Measurements from ENCODE around the gene SLC7A5.
"Not testable (repeated sequence)": the region's sequence is repeated elsewhere in the genome, so short reads cannot be mapped to it uniquely, and the experiment has no call there.

SLC7A5 gene

DNA sequence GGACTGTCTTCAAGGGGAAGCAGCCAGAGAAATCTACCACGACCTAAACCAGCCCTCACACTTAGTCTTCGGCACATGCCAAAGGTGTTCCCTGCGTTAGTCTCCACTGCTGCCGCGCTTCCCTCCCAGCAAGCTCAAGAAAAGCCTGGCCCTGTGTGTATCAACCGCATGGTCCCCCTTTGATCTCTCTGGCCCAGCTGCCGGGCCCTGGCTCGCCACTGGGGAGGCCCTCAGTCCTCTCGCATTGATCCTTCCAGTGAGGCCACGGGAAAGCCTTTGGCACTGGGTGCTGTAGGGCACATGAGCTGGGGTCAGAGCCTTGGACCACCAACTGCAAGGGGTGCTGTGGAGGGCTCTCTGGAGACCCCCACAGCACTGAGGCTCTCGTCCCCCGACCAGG, 74.0 kb downstream of the SLC7A5 start:
- no peak overlapping the region for H3K27ac Mint-ChIP-seq
- H3K4me3 Mint-ChIP-seq, result no peak overlapping the region
- no peaks in the 10 kb centered on the region for H3K9me3 Mint-ChIP-seq
- H3K4me1 Mint-ChIP-seq, result no peaks in the 10 kb centered on the region
- H3K36me3 Mint-ChIP-seq, result no peaks in the 10 kb centered on the region
- DNase-seq (ENCODE audit: low spot score in 2 of 2), result no peak
- peak; percentile 13 for ATAC-seq

DNA sequence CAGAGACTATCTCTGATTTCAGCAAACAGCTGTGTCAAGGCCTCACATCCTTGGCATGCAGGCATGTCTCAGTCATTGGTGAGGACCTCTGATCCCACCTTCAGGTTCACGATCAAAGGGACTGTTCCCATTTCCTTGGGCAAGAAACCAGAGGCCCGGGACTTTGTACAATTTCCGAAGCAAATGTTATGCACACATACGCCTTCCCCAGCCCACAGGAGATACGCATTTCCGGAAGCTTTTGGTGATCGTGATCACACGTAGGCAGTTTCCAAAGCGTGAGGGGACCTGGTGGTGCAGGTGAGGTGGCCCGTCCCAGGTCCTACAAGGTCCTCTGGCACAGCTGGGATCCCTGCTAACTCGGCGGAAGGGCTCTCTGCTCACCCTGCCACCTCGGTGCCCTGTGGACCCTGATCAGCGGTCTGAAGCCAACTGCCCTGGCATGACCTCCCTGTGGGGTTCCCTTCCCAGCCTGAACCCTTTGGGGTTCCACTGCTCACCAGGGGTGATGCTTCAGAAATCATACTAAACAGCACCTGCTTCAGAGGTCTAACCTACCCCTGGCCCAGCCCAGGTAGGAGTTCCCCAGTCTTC, 74.7 kb downstream of the SLC7A5 start:
- Mint-ChIP-seq H3K4me3 (no peak overlapping the region), H3K9me3 (no peaks in the 10 kb centered on the region), H3K36me3 (no peaks in the 10 kb centered on the region), H3K4me1 (no peaks in the 10 kb centered on the region), H3K27ac (no peak overlapping the region)
- DNase-seq (ENCODE audit: low spot score in 2 of 2), result no peak
- no peak for ATAC-seq

DNA sequence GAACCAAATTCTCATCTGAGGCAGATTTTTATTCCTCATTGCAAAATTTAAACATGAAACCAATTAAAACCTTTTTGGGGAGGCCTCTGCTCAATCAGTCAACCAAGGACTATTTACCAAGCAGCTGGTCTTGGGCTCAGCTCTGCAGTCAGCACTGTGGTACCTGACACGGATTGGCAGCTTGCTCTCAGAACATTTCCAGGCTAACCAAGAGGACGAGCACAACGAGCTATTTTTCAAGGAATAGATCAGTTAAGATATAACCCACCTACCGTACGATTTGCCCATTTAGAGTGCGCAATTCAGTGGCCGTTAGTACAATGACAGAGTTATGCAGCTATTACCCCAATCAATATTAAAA, 77.1 kb downstream of the SLC7A5 start:
- no peak for DNase-seq (ENCODE audit: low spot score in 2 of 2)
- H3K9me3 Mint-ChIP-seq, result no peaks in the 10 kb centered on the region
- no peak overlapping the region for H3K27ac Mint-ChIP-seq
- H3K4me3 Mint-ChIP-seq, result no peak overlapping the region
- H3K4me1 Mint-ChIP-seq, result no peaks in the 10 kb centered on the region
- H3K36me3 Mint-ChIP-seq, result no peaks in the 10 kb centered on the region
- ATAC-seq, result no peak

DNA sequence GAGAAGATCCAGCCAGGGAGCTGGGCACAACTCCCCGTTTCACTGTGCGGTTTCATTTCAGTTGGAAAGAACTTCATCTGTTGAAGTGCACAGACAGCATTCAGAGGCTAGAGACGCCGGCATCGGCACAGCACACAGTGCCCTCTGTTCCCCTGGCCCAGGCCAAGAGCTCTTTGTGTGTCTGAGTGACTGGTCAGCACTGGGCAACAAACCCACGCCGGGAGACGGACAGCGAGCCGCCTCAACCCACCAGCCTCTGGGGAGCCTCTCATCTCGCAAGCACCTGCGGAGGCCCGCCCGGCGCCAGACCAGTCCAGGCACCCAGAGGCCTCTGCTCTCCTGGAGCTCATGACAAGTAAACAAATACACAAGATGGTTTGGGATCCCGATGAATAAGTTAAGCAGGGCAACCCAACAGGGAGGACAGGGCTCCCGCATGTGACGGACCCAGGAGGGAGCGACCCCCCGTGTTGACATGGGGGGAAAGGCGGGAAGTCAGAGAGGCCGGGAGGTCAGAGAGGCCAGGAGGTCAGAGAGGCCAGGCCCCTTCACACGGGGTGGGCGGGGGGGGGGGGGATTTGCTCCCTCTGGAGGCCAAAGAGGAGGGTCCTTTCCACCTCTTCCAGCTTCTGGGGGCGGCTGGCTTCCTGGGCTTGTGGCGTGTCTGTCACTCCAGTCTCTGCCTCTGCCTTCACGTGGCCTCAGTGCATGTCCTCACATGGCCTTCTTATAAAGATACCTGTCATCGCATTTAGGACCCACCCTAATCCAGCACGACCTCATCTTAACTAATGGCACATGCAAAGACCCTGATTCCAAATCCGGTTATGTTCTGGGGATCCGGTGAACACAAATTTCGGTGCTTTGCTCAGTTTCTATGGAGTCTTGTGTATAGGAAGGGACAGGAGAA, 77.8 kb downstream of the SLC7A5 start:
- Mint-ChIP-seq H3K4me1 (no peaks in the 10 kb centered on the region), H3K27ac (no peak overlapping the region), H3K36me3 (no peaks in the 10 kb centered on the region), H3K4me3 (no peak overlapping the region), H3K9me3 (no peaks in the 10 kb centered on the region)
- ATAC-seq, result no peak
- DNase-seq (ENCODE audit: low spot score in 2 of 2), result no peak

DNA sequence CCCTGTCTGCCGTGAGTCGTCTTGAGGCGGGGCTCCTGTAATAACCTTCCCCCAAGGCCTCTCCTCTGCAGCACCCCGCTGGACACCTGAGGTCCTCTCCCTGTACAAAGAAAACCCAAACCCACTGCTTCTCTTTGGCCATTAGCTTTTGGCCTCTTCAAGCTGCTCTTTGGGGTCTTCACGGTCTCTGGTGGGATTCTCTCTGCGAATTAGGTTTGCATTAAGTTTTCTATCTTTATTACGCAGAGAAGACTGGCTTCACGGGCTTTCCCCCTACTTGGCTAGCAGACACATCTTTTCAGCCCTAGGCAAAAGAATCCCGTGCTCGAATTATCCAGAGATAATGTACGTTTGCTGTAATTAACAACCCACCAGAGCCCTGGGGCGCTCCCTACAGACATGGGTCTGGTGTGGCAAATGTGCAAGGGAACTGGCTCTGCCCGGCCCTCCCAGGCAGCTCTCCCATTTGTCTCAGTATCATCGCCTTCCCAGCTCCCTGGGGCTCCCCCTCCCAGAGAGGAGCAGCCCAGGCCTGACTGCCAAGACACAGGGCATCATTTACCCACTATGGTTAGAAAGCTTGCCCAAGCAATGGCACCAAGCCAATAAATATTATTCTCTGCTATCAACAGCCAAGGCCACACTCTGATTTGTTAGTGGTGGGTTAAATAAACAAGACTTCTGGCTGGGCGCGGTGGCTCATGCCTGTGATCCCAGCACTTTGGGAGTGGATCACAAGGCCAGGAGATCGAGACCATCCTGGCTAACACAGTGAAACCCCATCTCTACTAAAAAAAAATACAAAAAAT, 78.8 kb downstream of the SLC7A5 start:
- no peaks in the 10 kb centered on the region for H3K9me3 Mint-ChIP-seq
- H3K4me3 Mint-ChIP-seq, result no peak overlapping the region
- no peaks in the 10 kb centered on the region for H3K4me1 Mint-ChIP-seq
- no peaks in the 10 kb centered on the region for H3K36me3 Mint-ChIP-seq
- H3K27ac Mint-ChIP-seq, result no peak overlapping the region
- ATAC-seq, result no peak
- DNase-seq (ENCODE audit: low spot score in 2 of 2), result no peak

DNA sequence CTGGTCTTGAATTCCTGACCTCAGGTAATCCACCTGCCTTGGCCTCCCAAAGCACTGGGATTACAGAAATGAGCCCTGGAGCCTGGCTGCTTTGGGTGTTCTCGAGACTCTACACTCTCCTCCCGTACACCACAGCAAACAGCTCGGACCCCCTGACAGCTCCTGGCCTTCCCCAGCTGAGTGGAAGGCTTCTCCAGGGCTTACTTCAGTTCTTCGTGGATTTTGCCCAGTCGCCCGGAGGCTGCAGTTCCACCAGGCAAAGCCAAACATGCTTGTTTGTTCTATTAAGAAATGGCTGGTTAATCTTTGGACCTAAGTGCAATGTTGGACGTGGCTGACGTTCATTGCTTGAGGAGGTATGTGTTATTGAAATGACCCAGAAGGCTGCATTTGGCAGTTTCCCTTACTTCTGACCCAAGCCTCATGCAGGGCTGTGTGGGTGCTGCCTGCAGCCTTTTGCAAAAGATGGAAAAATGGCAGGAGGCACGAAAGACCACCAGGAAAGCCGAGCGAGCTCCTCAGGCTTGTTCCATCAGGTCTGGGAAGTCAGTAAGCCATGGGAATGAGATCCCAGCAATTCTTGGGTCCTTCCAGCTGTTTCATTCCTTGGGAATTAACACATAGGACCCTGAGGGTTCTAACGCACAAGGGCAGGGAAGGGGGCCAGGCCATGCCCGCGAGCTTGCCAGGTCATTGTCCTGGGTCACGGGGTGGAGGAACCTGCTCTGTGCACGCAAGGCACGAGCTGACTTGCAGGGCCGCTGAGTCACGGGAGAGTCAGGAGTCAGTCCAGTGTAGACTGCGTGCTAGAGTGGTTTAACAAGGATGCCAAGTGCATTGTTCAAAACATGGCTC, 79.6 kb downstream of the SLC7A5 start:
- DNase-seq (ENCODE audit: low spot score in 2 of 2) (no peak), ATAC-seq (no peak)
- Mint-ChIP-seq H3K4me3 (no peak overlapping the region), H3K36me3 (no peaks in the 10 kb centered on the region), H3K27ac (no peak overlapping the region), H3K4me1 (no peaks in the 10 kb centered on the region), H3K9me3 (no peaks in the 10 kb centered on the region)

DNA sequence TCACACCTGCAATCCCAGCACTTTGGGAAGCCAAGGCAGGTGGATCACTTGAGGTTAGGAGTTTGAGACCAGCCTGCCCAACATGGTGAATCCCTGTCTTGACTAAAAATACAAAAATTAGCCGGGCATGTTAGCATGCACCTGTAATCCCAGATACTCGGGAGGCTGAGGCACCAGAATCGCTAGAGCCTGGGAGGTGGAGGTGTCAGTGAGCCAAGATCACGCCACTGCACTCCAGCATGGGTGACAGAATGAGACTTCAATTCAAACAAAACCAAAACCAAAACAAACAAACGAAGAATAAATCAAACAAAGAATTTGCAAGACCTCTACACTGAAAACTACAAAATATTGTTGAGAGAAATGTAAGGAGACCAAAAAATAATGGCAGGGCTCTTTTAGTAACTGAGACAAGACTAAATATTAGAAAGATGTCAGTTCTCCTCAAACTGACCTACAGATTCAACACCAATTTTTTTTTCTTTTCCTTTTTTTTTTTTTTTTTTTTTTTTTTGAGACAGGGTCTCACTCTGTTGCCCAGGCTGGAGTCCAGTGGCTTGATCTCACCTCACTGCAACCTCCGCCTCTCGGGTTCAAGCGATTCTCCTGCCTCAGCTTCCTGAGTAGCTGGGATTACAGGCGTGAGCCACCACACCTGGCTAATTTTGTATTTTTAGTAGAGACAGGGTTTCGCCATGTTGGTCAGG, 80.4 kb downstream of the SLC7A5 start:
- H3K36me3 Mint-ChIP-seq; H3K4me3 Mint-ChIP-seq; H3K4me1 Mint-ChIP-seq; H3K9me3 Mint-ChIP-seq; ATAC-seq; DNase-seq (ENCODE audit: low spot score in 2 of 2); H3K27ac Mint-ChIP-seq: not testable (repeated sequence)

DNA sequence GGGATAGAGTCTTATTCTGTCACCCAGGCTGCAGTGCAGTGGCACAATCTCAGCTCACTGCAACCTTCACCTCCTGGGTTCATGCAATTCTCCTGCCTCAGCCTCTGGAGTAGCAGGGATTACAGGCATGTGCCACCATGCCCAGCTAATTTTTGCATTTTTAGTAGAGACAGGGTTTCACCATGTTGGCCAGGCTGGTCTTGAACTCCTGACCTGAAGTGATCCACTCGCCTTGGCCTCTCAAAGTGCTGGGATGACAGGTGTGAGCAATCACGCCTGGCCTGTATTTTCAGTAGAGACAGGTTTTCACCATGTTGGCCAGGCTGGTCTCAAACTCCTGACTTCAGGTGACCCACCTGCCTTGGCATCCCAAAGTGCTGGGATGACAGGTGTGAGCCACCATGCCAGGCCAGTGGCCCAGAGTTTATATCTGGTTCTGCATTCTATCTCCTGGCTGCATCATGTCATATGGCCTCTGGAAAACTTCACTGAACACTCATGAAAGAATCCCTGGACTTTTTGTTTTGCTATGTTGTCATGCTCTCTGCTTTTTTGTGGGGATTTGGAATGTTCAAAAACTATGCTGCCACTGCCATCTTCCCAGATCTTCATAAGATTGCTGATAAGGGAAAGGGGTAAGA, 81.7 kb downstream of the SLC7A5 start:
- ATAC-seq; H3K36me3 Mint-ChIP-seq; H3K4me1 Mint-ChIP-seq; H3K9me3 Mint-ChIP-seq; H3K27ac Mint-ChIP-seq; DNase-seq (ENCODE audit: low spot score in 2 of 2); H3K4me3 Mint-ChIP-seq: not testable (repeated sequence)

DNA sequence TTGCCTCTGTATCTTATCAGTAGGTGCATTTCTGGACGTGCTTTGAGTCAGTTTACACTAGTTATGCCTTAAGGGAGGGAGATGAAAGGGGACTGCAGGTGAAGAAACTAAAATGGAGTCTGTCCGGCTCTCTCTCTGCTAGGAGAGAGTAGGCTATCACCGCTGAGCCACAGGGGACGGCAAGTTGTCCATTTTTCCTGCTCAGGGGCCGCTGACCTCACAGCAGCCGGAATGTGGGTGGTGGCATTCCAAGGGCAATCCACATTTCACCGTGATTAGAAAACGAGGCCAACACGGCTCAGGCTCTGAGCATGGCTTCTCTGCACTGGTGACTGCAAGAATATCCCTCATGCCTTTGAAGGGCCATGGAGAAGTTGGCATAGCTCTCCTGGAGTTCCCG, 84.5 kb downstream of the SLC7A5 start:
- Mint-ChIP-seq H3K4me1 (peaks cover 17% of the 10 kb centered on the region), H3K9me3 (no peaks in the 10 kb centered on the region), H3K27ac (peak overlapping the region; percentile 29), H3K4me3 (no peak overlapping the region), H3K36me3 (peaks cover 7% of the 10 kb centered on the region)
- no peak for ATAC-seq
- no peak for DNase-seq (ENCODE audit: low spot score in 2 of 2)

DNA sequence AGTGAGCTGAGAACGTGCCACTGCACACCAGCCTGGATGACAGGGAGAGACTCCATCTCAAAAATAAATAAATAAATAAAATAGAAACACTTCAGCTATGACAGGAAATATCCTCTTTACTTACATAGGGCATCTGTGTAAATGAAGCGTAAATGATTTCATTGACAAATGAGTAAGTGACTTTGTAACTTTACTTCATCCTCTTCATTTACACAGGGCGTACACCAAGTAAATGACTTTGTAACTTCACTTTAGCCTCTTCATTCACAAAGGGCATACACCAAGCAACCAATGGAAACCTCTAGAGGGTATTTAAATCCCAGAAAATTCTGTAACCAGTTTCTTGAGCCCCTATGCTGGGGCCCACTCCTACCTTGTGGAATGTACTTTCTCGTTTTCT, 87.3 kb downstream of the SLC7A5 start:
- DNase-seq (ENCODE audit: low spot score in 2 of 2) (no peak), ATAC-seq (no peak)
- Mint-ChIP-seq H3K9me3 (no peaks in the 10 kb centered on the region), H3K4me1 (peaks cover 39% of the 10 kb centered on the region), H3K4me3 (no peak overlapping the region), H3K27ac (no peak overlapping the region), H3K36me3 (peaks cover 14% of the 10 kb centered on the region)

DNA sequence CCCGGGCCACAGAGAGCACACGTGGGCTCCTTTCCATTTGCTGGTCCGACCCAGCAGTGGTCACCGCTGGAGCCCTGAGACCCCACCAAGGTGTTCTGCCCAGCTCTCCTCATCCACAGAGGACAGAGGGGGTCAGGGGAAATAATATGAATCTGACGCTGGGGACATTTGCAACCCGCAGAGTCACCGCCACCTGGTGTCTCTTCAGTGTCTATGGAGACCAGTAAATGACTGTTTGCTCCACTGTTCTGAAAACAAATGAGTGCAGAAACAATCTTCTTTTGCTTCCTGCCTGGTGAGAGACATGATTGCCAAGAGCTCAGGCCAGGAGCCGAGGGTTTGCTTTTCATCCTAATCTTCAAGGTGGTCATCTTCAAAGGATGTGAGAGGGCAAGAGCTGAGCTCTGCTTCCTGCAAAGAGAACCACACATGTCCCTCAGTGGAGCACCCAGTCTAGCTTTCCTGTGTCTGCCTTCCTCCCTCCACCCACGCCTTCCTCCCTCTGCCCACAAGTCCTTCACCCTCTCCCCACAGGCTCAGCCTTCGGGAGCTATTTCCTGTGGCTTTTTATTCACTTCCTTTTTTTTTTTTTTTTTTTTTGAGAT, 88.8 kb downstream of the SLC7A5 start:
- peaks cover 14% of the 10 kb centered on the region for H3K36me3 Mint-ChIP-seq
- ATAC-seq (peak; percentile 17), DNase-seq (ENCODE audit: low spot score in 2 of 2) (peak; percentile 22 to 79)
- peak overlapping the region; percentile 81 for H3K4me3 Mint-ChIP-seq
- no peaks in the 10 kb centered on the region for H3K9me3 Mint-ChIP-seq
- peaks cover 39% of the 10 kb centered on the region for H3K4me1 Mint-ChIP-seq
- H3K27ac Mint-ChIP-seq, result peak overlapping the region; percentile 99
